Activated CD4-positive, alpha-beta T cell treated with anti-CD3 and anti-CD28 coated beads for 48 hours (primary cell): ENCODE data around the gene CCDC27.

Experiments used
- DNase-seq: peaks from one replicate; pipeline ENCODE4 v3.0.0-alpha.2; 2020

The CCDC27 gene

DNA sequence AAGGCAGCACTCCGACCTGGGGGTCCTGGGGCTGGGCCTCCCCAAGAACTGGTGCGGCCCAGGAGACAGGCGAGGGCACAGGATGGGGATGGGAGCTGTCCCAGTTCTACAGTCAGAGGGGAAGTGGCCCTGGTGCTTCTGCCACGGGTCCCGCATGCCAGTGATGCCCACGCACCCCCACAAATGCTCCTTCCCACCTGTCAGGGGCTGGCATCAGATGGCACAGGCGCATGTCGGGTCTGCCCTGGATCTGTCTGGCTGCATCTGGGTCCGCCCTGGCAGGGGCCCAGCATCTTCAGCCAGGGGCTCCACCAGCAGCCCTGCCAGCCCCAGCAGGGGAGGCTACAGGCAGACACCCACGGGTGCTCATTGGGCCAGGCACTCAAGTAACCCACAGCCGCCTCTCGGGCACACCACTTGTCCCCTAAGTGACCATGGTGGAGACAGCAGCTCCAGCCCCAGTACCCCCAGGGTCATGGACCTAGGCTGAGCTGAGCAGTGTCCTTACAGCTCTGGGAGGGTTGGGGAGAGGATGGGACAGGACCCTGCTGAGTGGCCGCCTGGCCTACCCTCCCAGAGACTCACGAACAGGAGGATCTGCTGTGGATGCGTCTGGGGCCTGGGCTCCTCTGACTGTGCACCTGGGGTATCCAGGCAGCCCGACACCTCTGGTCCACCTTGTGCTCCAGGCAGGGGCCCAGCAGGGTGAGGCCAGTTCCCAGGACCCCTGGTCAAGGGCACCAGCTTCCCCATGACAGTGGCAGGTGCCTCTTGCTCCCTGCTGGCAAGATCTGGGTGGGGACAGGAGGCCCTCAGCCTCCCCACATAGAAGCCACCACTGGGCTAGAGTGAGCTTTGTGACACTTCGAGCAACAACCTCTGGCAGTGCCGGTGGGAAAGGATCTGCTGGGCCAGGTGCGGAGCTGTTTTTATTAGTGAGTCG is 25.7 kb downstream of the CCDC27 start:
- no peak for DNase-seq

DNA sequence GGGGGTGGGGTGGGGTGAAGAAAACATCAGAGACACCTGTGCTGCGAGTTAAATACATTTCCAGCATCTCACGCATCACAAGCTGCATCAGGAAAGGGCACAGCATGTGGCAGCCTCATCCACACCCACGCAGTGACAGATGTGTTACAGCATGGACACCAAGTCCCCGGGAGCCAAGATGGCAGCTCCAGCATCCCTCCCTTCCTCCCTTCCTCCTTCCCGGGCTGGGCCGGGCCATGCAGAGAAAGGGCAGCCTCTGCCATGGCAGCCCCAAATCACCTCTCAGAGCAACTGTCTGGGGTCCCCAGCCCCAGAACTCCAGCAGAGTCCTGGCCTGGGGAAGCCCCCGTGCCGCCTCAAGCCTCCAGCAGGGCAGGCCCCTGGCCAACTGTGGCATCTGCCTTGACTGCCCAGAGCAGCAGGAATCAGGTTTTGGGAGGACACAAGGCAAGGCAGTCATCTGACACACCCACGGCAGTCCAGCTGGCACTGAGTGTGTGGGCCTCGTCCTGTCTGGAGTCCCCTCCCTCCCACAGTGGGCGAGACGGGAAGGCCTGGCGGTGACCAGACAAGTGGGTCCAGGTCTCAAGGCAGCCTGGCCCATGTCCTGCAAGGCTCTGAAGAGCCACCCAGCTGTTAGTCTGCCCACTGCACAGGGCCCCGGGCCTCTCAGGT is 26.5 kb downstream of the CCDC27 start:
- no peak for DNase-seq

GRCh38 chr1:3779265-3779911 is 27.1 kb downstream of the CCDC27 start:
- no peak for DNase-seq

- DNase-seq, result no peak
Observed at GRCh38 chr1:3779912-3780416, 27.7 kb downstream of the CCDC27 start.

GRCh38 chr1:3780901-3781300 is 28.7 kb downstream of the CCDC27 start:
- no peak for DNase-seq

DNA sequence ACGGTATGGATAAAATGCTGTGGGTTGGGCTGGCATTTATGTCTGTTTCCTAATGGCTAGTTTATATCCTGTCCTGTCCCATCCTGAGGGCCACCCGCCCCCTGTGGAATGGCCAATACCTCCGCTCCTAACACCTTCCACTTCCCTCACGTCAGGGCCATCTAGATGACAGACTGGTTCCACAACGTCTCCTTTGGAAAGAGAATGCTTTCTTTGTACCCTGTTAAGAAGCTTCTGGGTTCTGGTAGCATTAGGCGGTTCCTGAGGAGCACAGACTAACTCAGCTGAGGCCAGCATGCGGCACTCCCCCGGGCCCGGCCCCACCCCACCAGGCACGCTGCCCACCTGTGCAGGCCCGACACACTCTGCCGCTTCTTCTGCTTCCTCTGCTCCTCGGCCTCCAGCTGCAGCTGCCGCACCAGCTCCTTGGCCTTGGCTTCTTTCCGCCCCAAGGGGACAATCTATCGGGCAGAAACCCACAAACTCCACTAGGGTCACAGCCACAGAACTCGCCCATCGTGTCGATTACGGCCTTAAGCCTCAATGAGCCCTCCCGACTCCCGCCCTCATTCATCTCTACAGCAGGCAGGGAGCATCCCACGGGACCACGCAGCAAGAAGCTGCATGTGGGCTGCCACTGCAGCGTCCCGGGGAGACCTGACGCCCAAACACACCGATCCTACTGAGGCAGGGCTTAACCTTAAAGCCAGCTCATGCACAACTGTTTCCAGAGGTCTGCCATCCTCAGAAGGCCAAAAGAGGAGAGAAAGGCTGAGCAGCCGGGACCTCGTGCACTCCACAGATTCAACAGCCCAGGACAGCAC is 31.6 kb downstream of the CCDC27 start:
- no peak for DNase-seq

- no peak for DNase-seq
Observed at GRCh38 chr1:3785045-3785444, 32.8 kb downstream of the CCDC27 start.

DNA sequence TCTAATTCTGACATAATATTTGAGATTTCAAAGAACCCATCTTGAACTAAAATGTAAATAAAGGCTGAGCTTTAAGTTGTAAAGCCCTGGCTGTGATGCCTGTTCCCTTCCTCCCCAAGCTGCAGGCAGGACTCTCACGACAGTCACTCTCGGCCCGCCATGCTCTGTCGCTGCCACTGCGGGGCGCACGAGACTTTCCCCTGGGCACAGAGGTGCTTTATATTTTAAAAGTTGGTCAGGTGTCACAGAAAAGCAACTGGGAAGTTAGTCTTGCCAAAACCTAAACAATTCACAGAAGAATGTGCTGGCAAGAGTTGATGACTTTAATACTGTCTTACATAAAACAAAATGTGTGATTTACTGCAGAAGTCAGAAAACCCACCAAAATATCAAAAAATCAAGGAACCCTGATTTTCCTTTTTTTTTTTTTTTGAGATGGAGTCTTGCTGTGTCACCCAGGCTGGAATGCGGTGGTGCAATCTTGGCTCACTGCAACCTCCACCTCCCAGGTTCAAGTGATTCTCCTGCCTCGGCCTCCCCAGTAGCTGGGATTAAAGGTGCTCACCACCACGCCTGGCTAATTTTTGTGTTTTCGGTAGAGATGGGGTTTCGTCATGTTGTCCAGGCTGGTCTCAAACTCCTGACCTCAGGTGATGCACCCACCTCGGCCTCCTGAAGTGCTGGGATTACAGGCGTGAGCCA is 33.4 kb downstream of the CCDC27 start:
- DNase-seq, result peak; percentile 52

- DNase-seq, result no peak
Observed at GRCh38 chr1:3786468-3787348, 34.5 kb downstream of the CCDC27 start.

DNA sequence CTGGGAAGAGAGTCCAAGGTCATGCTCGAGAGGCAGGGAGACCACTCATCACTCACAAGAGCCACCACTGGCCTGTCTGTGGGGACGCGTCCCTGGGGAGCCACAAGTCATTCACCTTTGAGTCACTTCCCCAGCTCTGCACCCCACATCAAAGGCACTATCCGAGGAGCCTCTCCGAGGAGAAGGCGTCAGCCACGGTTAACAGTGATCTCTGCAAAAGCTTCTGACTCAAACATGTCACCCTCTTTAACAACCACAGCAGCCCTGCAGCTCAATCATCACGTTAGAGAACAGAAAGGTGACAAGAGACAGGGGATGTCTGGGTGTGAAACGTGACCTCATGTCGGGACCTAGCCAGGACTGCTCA is 35.1 kb downstream of the CCDC27 start:
- DNase-seq, result peak; percentile 72

DNA sequence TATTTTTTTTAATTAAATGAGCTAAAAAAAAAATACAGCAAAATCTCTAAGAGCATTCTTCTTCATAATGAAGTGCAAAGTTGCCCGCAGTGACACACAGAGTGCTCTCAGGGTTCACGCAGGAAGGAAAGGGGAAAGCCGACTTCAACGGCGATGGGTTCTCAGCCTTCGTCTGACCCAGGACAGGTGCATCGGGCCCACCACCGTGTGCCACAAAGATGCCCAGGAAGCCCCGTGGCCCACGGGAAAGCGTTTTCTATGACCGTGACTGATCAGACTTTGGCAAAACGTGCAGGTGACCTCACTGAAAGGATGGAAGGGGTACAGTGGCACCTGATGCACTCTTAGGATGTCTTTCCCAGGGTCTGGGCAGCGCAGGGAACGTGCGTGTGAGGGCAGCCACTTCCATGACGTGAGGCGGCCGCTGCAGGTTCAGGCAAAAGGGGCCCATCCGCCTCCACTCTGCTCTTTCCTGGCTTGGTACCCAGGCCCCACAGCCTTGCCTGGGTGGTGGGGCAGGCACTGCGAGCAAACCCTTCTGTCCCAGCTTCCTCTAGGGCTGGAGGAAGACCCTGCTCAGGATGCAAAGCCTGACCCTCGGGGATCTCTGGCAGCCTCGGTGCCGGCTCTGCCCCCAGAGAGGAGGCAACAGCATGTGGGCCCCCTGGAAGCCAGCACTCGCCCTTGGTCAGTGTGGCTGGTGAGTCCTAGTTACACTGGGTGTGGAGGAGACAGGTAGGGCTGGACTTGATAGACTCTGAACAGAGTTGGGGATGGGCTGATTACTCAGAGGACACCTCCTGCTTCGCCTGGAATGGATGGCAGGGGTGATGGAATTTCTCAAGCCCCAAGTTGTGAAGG is 35.7 kb downstream of the CCDC27 start:
- DNase-seq, result no peak

DNA sequence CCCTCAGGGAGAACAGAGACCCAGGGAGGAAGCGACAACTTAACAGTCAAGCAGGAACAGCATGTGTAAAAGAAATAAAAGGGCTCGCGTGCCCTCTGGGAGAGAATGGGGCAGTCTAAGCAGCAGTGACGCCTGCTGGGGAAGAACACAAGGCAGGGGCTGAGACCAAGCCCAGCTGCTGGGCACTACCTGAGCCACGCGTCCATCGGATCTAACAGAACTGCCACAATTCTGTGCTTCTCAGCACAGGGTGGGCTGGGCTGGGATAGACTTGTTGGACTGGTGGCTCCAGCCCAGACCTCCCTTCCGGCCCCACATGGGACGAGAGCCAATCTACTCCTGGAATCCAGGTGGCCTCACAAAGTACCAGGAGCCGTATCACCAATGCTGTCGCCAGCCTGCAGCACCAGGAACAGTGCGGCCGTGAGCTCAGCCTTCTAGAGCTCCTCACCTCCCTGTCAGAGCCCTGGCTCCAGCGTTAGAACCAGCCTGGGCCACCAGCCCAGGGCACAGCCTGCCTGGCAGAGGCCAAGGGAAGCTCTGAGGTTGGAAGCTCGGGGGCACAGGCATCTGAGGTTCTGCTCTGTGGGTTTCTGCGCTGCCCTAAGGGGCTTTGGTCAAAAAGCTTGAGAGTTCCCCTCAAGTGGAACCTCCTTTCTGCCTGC is 36.6 kb downstream of the CCDC27 start:
- no peak for DNase-seq

GRCh38 chr1:3789421-3790300 is 37.4 kb downstream of the CCDC27 start:
- no peak for DNase-seq

DNA sequence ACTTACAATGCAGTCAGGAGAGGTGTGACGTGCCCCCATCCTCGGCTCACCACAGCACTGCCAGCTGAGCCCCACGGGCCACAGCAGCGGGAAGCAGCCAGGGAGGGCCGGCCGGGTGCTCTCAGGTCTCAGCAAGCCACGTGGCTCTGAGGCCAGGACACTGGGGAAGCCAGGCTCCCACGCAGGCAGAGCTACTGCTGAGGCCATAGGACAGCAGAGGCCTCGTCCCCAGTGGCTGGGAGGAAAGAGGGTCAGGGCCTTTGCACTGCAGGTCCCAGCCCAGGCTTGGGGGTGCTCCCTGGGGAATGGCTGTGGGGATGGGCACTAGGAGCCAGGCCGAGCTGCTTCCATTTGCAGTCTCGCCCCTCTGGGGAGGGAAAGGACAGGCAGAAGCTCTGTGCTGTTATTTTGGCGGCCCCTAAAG is 38.3 kb downstream of the CCDC27 start:
- no peak for DNase-seq

GRCh38 chr1:3790952-3791351 is 38.7 kb downstream of the CCDC27 start:
- no peak for DNase-seq

- no peak for DNase-seq
Observed at GRCh38 chr1:3795453-3796214, 43.4 kb downstream of the CCDC27 start.
